OCI-LY3 (cell line): ENCODE results near the gene NDUFAF3.

Experiments
- EZH2phosphoT487 ChIP-seq: fragments of 200-600 bp; shearing (Covaris generic); IDR thresholded peaks from 2 replicates; pipeline ENCODE4 v1.6.1; 2018; ENCODE audit warnings: antibody characterized with exemption, mixed run types, low read depth
- TF ChIP-seq, protein P1 (sequence below): fragments of 200-600, 300-600 bp; sonication (generic); IDR thresholded peaks from 2 replicates; pipeline ENCODE4 v1.5.1; 2014; ENCODE audit warnings: antibody characterized with exemption, low read length, low read depth

DNA sequence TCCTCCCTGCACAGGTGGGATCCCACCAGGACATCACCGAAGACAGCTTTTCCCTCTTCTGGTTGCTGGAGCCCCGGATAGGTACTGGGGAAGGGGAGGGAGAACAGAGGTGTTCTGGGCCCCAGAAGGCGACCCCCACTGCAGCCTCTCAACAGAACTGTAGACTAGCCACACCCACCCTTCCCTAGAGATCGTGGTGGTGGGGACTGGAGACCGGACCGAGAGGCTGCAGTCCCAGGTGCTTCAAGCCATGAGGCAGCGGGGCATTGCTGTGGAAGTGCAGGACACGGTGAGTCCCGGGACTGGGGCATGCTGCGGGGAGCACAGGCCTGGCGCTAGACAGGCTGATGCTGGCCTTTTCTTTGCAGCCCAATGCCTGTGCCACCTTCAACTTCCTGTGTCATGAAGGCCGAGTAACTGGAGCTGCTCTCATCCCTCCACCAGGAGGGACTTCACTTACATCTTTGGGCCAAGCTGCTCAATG lies 809 bp downstream of the NDUFAF3 start:
- TF ChIP-seq EZH2phosphoT487, result no peak
- TF ChIP-seq, protein P1, sequence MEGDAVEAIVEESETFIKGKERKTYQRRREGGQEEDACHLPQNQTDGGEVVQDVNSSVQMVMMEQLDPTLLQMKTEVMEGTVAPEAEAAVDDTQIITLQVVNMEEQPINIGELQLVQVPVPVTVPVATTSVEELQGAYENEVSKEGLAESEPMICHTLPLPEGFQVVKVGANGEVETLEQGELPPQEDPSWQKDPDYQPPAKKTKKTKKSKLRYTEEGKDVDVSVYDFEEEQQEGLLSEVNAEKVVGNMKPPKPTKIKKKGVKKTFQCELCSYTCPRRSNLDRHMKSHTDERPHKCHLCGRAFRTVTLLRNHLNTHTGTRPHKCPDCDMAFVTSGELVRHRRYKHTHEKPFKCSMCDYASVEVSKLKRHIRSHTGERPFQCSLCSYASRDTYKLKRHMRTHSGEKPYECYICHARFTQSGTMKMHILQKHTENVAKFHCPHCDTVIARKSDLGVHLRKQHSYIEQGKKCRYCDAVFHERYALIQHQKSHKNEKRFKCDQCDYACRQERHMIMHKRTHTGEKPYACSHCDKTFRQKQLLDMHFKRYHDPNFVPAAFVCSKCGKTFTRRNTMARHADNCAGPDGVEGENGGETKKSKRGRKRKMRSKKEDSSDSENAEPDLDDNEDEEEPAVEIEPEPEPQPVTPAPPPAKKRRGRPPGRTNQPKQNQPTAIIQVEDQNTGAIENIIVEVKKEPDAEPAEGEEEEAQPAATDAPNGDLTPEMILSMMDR, result no peak
